CD4-positive, alpha-beta T cell (primary cell): ENCODE measurements around the gene KRTAP10-5. TPM values are rescaled to one million over a fixed set of nuclear protein-coding genes. Genes with fewer than 3 reads are reported as not detected.

Source experiments
- ATAC-seq: fragments of 200-7000 bp; cut with Tn5 transposase; one replicate; pipeline ENCODE4 v1.10.0; 2022; ENCODE audit warnings: mild to moderate bottlenecking; ENCODE audit not compliant: poor library complexity
- CTCF ChIA-PET: fragments of 350-600 bp; sonication (Branson Sonifier 250); formaldehyde crosslinking; loops from one replicate; lab custom pipeline; 2021; ENCODE audit warnings: antibody characterized with exemption, inconsistent platforms; lab: Charles Lee
- POLR2A ChIA-PET: fragments of 350-600 bp; sonication (Branson Sonifier 250); formaldehyde crosslinking; loops from one replicate; lab custom pipeline; 2021; ENCODE audit warnings: antibody characterized with exemption, inconsistent platforms; lab: Charles Lee
- DNase-seq, 14 experiments: peaks; one replicate each; pipeline ENCODE4 v3.0.0-alpha.2; 2013 to 2020; ENCODE audit warnings: mixed read lengths in 2 of 14
- H3K27ac ChIP-seq, 2 donors: one replicate each; pipeline versions ENCODE4 v1.5.1 to v1.7.0; 2013; ENCODE audit warnings: low read length in 2 of 2, low read depth in 1 of 2, mild to moderate bottlenecking in 1 of 2
- H3K27me3 ChIP-seq, 2 experiments: 1 replicate in 1 of 2; 2 replicates in 1 of 2; pipeline versions ENCODE4 v1.6.1 to v1.7.0; 2013; ENCODE audit warnings: low read length in 2 of 2, control low read depth in 1 of 2, mild to moderate bottlenecking in 1 of 2, moderate library complexity in 1 of 2; ENCODE audit not compliant: insufficient read depth in 2 of 2, control insufficient read depth in 1 of 2
- H3K36me3 ChIP-seq: one replicate; pipeline ENCODE4 v1.6.1; 2013; ENCODE audit warnings: low read length, control low read depth; ENCODE audit not compliant: insufficient read depth
- H3K4me1 ChIP-seq: one replicate; pipeline ENCODE4 v1.6.1; 2013; ENCODE audit warnings: low read length, control low read depth; ENCODE audit not compliant: insufficient read depth
- H3K4me3 ChIP-seq: one replicate; pipeline ENCODE4 v1.5.1; 2013; ENCODE audit warnings: mild to moderate bottlenecking, low read length, moderate library complexity
- H3K9me3 ChIP-seq, 2 experiments: 1 replicate in 1 of 2; 2 replicates in 1 of 2; pipeline versions ENCODE4 v1.6.1 to v1.7.0; 2013; ENCODE audit warnings: low read length in 2 of 2, mild to moderate bottlenecking in 2 of 2, control low read depth in 1 of 2, moderate library complexity in 1 of 2; ENCODE audit not compliant: control insufficient read depth in 1 of 2, insufficient read depth in 1 of 2
- H3K27ac Mint-ChIP-seq: one replicate; pipeline ENCODE4 v1.8.0; 2020; ENCODE audit warnings: mixed read lengths
- H3K27me3 Mint-ChIP-seq: one replicate; pipeline ENCODE4 v1.8.0; 2021; ENCODE audit warnings: mixed read lengths
- H3K36me3 Mint-ChIP-seq: one replicate; pipeline ENCODE4 v1.8.0; 2021; ENCODE audit warnings: low read depth, mixed read lengths
- H3K4me1 Mint-ChIP-seq: one replicate; pipeline ENCODE4 v1.8.0; 2021; ENCODE audit warnings: low read depth, mixed read lengths
- H3K4me3 Mint-ChIP-seq: one replicate; pipeline ENCODE4 v1.8.0; 2020; ENCODE audit warnings: mild to moderate bottlenecking, mixed read lengths
- H3K9me3 Mint-ChIP-seq: one replicate; pipeline ENCODE4 v1.8.0; 2020; ENCODE audit warnings: mixed read lengths
- intact Hi-C, 2 experiments: fragments of 100-400 bp; cut with DNase I in 1 of 2; cut with micrococcal nuclease in 1 of 2; formaldehyde crosslinking; loops; one replicate each; pipeline versions ENCODE4 v1.15.1 to v1.9.0; 2023 to 2025; cut with DNase I, micrococcal nuclease
- total RNA-seq, 174 experiments: library from RNA in 2 of 174; stranded (reverse) in 2 of 174; gene quantifications; one replicate each; pipeline ENCODE4 v1.2.3 and lab custom pipeline; 2021 to 2026
- TF ChIP-seq, protein P1 (sequence below): fragments of 200-600 bp; IDR thresholded peaks from one replicate; pipeline ENCODE4 v1.8.0; 2022; ENCODE audit warnings: antibody characterized with exemption, mild to moderate bottlenecking

Gene KRTAP10-5
- total RNA-seq, 2 experiments from 2014 or later: not detected

DNA sequence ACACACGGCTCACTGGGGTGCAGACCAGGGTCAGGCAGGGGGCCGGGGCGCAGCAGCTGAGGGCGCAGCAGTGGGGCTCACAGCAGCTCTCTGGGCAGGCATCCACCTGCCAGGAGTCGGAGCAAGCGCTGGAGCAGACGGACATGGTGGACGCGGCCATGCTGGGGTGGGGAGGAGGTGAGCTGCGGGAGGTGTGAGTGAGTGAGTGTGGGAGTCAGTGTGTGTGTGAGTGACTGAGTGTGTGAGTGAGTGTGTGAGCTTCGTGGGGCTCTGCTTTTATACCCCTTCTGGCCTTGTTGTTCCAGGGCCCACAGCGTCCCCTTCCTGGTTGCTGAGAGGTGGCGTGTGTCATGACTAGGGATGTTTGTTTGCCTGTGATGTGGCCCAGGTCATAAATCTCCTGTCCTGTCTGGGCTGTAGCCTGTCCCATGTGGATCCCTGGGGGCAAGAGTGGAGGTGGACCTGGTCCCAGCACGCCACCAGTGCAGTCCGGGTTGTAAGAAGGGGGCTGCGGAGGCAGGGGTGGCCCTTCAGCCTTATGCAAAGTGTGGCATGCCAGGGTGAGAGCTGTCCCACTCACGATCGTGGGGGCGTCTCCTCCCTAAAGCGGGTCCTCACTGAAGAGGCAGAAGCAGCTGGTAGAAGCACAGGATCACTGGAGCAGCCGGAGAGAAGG is 40.3 kb downstream of the KRTAP10-5 start, which contains the start of gene KRTAP10-1:
Gene KRTAP10-1, minus strand, starts transcription at position 205 of the 676 bp plus-strand sequence. Its CDS starts 45 bp downstream, at position 160.
- ATAC-seq: no peak
- CTCF ChIA-PET: no interaction called here
- H3K27ac ChIP-seq: no peak within 1 kb of the TSS

DNA sequence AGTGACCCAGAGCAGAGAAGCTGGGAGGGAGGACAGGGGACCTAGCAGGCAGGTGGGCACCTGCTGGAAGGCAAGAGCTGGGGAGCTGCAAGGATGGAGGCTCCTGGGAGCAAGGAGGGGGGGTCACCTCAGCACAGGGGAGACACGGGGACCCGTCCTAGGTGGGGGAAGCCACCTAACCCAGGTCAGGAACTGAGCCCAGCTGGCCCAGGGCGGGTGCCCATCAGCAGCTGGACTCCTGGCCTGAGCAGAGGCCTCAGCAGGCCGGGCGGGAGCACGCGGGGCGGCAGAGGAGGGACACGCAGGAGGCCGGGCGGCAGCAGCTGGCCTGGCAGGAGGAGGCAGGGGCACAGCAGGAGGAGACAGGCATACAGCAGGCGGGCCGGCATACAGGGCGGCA is 41.4 kb downstream of the KRTAP10-5 start:
- Histone ChIP-seq H3K4me1 (no peaks in the 10 kb centered on the region), H3K4me3 (no peak overlapping the region), H3K36me3 (no peaks in the 10 kb centered on the region), H3K9me3 (peaks cover 12 to 13% of the 10 kb centered on the region in 2 experiments), H3K27me3 (peaks cover 0 to 2% of the 10 kb centered on the region in 2 experiments), H3K27ac (no peak overlapping the region)
- H3K36me3 Mint-ChIP-seq: no peaks in the 10 kb centered on the region
- H3K27me3 Mint-ChIP-seq: no peaks in the 10 kb centered on the region
- H3K9me3 Mint-ChIP-seq: peaks cover 4% of the 10 kb centered on the region
- DNase-seq (no peak), ATAC-seq (no peak)
- no peaks in the 10 kb centered on the region for H3K4me1 Mint-ChIP-seq
- intact Hi-C loops: no loop called here
- TF ChIP-seq, protein P1, sequence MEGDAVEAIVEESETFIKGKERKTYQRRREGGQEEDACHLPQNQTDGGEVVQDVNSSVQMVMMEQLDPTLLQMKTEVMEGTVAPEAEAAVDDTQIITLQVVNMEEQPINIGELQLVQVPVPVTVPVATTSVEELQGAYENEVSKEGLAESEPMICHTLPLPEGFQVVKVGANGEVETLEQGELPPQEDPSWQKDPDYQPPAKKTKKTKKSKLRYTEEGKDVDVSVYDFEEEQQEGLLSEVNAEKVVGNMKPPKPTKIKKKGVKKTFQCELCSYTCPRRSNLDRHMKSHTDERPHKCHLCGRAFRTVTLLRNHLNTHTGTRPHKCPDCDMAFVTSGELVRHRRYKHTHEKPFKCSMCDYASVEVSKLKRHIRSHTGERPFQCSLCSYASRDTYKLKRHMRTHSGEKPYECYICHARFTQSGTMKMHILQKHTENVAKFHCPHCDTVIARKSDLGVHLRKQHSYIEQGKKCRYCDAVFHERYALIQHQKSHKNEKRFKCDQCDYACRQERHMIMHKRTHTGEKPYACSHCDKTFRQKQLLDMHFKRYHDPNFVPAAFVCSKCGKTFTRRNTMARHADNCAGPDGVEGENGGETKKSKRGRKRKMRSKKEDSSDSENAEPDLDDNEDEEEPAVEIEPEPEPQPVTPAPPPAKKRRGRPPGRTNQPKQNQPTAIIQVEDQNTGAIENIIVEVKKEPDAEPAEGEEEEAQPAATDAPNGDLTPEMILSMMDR: no peak
- H3K4me3 Mint-ChIP-seq: no peak overlapping the region
- ChIA-PET CTCF (no interaction called here), POLR2A (no interaction called here)
- no peak overlapping the region for H3K27ac Mint-ChIP-seq

More for the DNA sequence above, 40.3 kb downstream of the KRTAP10-5 start, which contains the start of gene KRTAP10-1:
- Mint-ChIP-seq H3K4me3 (no peak within 1 kb of the TSS), H3K9me3 (peaks cover 4% of the 10 kb centered on the region), H3K27me3 (no peaks in the 10 kb centered on the region), H3K36me3 (no peaks in the 10 kb centered on the region), H3K4me1 (no peaks in the 10 kb centered on the region), H3K27ac (no peak within 1 kb of the TSS)
- POLR2A ChIA-PET: interaction anchor here (0.7 to 1.1 kb wide), 2 partner anchors 24 to 78 kb away, joined by 3 read pairs; no protein-coding TSS in a partner anchor
- intact Hi-C loops: loop anchor here in 1 of 2 experiments (10.0 kb wide), 1 partner anchor 75 kb away; the partner anchor contains the start of gene KRTAP10-8
- Histone ChIP-seq H3K4me1 (no peaks in the 10 kb centered on the region), H3K9me3 (peaks cover 12 to 13% of the 10 kb centered on the region in 2 experiments), H3K36me3 (no peaks in the 10 kb centered on the region), H3K4me3 (no peak within 1 kb of the TSS), H3K27me3 (peaks cover 0 to 2% of the 10 kb centered on the region in 2 experiments)
- TF ChIP-seq, protein P1: no peak
- DNase-seq: no peak

DNA sequence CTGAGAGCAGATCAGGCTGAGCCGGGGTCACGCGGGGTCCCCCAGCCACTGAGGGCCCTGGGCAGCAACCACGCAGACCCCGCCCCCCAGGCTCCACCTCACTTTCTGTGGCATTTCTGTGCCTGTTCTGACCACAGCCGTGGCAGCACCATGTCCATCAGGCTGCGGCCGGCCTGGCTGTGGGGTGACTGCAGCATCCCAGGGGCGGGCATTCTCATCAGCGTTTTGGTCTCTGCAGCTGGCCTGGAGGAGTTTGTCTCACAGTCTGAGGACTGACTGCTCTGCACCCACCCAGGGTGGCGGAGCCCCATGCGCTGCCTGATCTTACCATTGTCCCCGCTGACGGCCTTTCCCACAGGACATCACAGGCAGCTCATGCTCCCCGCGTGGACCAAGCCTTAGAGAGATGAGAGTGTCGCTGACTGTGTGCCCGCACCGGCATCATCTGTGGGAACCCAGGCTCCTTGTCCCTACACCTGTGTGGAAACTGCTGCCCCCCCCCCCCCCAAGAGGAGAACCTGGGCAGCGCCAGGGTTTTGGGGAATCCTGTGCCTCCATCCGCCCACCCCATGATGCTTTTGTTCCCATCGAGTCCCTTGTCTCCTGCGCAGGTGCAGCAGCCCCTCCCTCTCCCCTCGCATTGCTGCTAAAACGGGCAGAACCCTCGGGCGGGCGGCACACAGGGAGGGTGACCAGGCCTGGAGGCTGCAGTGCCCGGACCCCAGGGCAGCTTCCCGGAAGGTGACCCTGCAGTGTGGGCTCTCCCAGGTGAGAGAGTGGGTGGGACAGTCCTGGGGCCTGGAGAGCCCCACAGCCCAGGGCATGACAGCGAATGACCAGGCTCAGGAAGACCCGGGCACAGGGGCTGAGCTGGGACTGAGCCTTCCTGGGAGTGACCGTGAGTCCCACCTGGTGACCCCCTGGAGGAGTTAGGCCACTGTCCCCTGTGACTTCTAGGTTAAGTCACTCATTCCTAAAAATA is 42.2 kb downstream of the KRTAP10-5 start:
- no peak for ATAC-seq
- DNase-seq: peak in 1 of 14 experiments; percentile 7
- Mint-ChIP-seq H3K4me1 (no peaks in the 10 kb centered on the region), H3K4me3 (no peak overlapping the region), H3K36me3 (no peaks in the 10 kb centered on the region), H3K27ac (no peak overlapping the region), H3K9me3 (peaks cover 4% of the 10 kb centered on the region), H3K27me3 (no peaks in the 10 kb centered on the region)
- ChIA-PET POLR2A (no interaction called here), CTCF (no interaction called here)
- intact Hi-C loops: no loop called here
- H3K36me3 ChIP-seq: no peaks in the 10 kb centered on the region
- H3K27ac ChIP-seq: no peak overlapping the region
- H3K9me3 ChIP-seq: peaks cover 12 to 13% of the 10 kb centered on the region in 2 experiments
- no peak overlapping the region for H3K4me3 ChIP-seq
- H3K4me1 ChIP-seq: no peaks in the 10 kb centered on the region
- peaks cover 0 to 2% of the 10 kb centered on the region in 2 experiments for H3K27me3 ChIP-seq
- TF ChIP-seq, protein P1: no peak
